Stimulated activated CD8-positive, alpha-beta memory T cell treated with anti-CD3 and anti-CD28 coated beads, Interleukin-2, amount 100 ng/mL, for 1 hour (primary cell): ENCODE results near the gene TBC1D7.

ENCODE experiments used
- DNase-seq, 2 donors: peaks; one replicate each; pipeline ENCODE4 v3.0.0-alpha.2; 2020; ENCODE audit warnings: low read depth in 2 of 2

The TBC1D7 gene

GRCh38 chr6:13294499-13295069 lies 33.8 kb downstream of the TBC1D7 start:
- no peak for DNase-seq

DNA sequence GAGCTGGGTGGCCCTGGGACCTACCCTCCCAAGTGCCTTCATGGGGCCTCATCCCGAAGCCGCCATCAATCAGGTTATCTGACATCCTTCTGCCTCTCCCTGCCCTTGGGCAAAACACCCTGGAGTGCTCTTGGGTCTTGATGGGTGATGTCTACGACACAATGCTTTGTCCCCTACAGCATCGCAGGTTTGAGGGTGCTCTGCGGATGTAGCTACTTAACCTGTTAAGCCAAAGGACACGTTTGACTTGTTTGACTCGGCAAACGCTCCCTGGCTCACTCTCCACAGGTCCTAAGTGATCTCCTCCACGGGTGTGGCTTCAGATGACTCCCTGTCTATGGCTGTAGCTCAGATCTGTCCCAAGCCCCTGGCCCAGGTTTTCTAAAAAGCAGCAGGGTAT lies 35.6 kb downstream of the TBC1D7 start:
- DNase-seq, result no peak

DNA sequence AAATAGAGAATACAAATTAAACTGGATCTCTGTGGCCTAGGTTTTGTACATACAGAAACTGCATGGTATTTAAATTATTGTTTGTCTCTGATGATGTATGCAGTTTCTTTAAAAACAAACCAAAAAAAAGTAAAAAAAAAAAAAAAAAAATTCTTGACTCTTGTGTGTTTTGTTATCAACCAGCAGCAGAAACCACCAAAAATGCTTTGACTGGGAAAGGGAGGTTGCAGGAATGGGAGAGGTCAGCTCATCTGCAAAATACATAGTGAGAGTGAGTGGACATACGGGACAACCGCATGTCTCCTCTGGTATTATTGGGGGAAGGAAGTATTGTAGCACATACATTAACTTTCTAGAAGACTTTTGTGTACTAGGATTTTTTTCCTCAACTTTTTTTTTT lies 38.0 kb downstream of the TBC1D7 start:
- DNase-seq, result no peak

- no peak for DNase-seq
These were observed 38.5 kb downstream of the TBC1D7 start for GRCh38 chr6:13289789-13290318.

- no peak for DNase-seq
These were observed 39.4 kb downstream of the TBC1D7 start for GRCh38 chr6:13288969-13289391.

- no peak for DNase-seq
These were observed 39.9 kb downstream of the TBC1D7 start for GRCh38 chr6:13288481-13288880.

DNA sequence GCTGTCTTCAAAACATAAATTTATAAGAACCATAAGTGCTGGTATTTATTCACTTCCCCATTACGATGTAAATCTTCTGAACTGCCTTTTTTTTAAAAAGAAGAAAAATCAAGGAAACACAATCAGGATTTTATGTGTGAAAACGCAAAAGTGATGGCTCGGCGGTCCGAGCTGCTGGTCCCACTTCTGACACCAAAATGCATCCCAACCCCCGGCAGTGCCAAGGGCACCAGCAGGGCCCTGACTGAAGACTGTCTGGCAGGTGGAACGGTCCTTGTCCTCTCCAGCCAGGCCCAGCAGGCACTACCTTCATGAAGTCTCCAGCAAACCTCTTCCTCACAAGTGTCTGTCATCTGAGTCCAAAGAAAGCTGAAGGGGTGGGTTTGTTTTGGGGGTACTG lies 41.2 kb downstream of the TBC1D7 start:
- no peak for DNase-seq

DNA sequence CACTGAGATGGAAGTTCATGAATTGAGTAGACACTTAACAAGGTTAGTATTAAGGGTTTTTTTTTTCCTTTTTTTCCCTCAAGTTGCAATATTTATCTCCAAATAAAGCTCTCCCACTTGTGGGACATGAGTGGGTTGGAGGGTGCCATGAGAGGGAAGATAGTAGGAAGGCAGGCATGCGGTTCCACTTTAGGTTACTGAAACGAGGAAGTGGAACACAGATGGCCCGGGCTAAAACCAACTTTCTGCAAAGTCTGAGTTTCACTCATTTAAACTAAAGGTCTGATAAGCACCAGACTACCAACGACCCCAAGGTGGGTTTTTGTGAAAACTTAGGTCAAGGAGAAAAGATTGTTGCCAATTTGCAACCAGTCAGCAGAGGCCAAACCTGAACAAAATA lies 42.2 kb downstream of the TBC1D7 start:
- DNase-seq, result no peak

DNA sequence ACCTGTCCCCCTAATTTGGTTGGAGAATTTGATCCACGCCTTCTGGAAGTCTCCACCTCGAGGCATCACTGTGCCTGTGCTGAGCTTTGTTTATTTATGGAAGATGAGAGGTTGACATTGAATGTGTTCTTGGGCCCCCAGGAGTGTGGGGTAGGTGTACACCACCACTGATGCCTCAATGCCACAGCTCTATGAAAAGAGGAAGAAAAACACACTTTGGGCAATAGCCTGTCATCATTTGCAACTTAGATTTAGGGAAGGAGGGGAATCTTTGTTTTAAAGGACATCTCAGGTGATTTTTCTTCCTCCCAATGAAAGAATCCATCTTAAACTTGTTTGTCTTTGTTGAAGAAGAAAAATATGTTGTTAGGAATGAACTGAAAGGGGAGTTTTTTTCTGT lies 42.6 kb downstream of the TBC1D7 start:
- no peak for DNase-seq

DNA sequence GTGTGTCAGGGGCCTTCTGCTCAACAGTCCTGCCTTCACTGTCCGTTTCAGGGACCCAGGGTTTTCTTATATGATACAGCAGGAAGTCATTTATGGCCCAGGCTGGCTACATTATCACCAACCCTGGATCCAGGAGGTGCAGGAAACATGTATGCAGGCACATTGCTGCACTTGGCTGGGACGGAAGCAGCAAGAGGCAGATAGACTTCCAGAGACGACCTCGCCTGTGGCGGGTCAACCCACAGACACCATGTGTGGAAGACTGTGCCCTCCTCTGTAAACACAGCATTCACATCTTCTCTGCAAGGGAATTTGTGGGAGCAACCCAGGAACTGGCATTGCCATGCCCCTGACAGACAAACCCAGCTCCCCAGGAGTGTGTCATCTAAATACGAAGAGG lies 43.7 kb downstream of the TBC1D7 start:
- DNase-seq, result no peak

DNA sequence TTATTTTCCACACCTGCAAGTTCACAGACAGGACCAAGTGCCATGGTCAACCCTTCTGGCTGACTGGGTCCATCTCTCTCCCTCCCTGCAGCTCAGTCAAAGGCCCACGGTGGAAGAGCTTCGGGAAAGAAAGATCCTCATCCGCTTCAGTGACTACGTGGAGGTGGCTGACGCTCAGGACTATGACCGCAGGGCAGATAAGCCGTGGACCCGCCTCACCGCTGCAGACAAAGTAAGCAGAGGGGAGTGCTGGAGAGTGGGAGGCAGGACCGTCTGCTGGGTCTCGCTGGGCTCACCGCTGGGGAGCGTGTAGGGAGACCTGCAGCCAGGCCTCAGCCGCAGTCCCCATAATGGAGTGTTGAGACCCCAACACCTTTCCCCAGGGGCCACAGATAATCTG lies 45.0 kb downstream of the TBC1D7 start:
- DNase-seq, result no peak

GRCh38 chr6:13282393-13283069 lies 45.8 kb downstream of the TBC1D7 start:
- DNase-seq, result no peak

DNA sequence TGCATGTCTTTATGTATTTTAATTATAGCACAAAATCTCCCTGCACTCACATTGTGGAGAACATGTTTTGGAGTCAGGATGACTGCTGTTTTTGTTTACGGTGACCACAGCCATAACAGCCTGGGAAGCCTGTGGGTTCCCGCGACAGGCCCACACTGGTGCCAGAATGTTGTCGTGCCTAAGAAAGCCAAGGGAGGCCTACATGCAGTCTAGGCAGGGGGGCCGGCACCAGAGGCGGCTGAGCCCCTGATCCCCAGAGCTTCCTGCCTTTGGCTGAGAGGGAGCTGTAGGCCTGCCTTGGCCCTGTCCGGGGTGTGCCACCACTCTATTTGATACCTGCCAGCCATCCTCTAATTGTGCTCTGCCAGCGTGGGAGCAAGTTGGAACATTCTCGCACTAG lies 46.7 kb downstream of the TBC1D7 start:
- no peak for DNase-seq

GRCh38 chr6:13280254-13280653 lies 48.1 kb downstream of the TBC1D7 start:
- no peak for DNase-seq

DNA sequence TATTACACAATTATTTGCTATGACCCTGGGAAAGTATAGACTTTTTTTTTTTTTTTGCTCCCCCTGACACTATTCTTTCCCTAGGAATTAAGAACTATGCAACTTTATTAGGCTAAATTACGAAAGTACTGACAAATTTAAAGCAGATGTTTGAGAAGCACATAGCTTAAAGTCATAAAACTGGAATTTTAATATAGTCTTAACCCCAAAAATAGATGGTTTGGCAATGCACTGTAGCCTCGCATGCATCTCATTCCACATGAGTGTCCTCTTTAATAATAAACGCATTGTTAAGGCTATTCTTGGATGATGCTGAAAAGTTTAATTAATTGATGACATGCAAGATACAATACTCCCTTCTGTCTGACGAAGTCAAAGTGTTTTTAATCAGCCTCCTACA lies 49.3 kb downstream of the TBC1D7 start:
- DNase-seq, result no peak

DNA sequence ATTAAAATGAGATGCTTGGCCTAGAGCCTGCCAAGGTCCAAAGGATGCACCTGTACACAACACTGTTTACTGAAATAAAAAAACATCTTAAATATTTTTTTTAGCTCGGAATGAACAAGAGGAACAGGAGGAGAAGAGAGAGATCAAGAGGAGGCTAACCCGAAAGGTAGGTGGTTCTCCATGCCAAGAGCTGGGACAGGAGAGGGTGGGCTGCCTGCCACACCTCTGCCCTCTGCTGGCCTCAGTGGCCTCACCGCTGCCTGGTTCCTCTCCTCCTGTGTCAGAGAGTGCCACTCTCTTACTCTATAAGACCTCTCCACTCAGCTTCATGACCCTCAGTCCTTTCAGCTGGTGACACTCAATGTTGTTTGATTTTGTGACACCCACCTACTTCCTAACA lies 50.2 kb downstream of the TBC1D7 start:
- no peak for DNase-seq

GRCh38 chr6:13277231-13277630 lies 51.1 kb downstream of the TBC1D7 start:
- no peak for DNase-seq

DNA sequence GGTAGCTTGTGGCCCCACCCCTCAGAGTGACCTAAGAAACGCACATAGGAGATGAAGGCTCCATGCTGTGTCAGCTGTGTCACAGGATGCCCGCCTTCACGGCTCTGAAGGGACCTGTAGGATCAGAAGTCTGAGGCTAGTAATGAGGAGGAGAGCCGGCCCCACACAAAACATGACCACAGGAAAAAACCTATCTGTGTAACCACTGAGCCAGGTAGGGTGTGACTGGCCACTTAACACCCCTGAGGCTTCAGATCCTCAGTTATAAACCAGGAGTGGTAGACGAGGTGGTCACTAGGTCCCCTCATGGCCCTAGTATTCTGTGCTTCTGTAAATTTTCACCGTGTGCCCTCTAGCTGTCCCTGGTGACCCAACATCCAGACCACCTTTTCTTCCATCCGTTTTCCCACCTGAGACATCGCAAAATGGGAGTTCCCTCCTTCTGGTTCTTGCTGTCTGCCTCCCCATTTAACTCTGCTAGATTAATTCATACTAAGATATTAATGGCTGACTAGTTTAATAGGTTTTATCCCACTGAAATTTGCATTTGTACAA lies 52.8 kb downstream of the TBC1D7 start:
- no peak for DNase-seq

GRCh38 chr6:13274707-13275434 lies 53.5 kb downstream of the TBC1D7 start:
- no peak for DNase-seq

DNA sequence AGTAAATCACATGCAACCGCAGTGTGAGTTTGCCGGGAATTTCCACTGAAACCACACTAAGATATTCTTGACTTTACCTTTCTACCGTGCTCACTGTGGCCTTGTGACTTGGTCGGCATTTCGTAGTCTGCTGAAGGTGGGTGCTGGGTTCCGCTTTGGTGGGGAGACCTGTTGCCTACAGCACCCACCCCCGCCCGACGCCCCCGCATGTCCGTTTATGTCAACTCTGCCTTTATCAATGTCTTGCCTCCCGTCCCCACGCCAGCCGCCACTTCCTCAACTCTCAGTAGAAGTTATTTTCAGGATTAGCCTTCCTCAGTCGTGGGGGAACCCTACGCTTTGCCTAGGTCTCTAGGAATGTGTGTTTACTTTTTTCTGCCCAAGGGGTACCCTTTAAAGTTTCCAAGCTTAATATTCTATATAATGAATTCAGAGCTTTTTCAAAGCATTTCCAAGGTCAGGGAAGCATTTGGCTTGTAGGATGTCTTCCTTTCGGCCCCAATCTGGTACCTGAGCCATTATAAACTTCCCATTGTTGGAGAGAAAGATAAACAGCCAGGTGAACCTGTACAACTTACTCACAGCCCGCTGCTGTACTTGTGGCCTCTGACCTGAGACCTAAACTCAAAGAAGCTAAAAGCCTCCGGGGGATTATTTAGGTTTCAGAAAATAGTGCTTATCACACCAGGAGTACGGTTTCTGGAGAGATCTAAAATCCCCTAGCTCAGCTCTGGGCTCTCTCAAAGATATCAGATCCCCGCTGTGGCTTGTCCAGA lies 54.2 kb downstream of the TBC1D7 start:
- peak; percentile 28 to 34 for DNase-seq

DNA sequence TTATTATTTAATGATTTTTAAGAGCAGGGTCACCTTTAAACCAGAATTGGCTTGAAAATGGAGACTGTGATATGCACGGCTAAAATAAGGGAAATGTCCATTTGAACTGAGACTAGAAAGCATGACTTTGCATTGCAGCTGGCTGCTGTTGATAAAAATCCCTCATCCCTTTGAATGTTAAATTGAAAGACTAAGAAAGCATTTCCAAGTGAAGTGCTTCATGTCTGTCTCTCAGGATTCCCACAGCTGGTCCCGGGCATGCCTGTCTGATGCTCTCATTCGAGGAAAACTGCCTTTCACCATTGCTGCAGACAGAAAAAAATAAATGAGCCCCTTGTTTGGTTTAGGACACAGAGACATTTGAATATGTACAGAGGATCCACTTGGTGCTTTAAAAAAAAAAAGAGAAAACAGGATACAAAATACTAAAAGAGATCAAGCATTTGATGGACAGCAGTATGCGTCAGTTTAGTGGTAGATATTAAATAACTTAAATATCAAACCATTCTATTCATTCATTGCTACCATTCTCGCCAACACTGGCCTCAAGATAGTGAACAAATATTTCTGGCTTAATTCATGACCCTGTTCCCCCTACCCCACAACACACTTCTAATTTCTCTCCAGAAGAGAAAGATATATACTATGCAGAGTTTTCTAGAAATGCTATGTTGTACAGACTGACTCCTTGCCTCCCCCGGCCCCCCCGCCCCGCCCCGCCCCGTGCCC lies 55.0 kb downstream of the TBC1D7 start:
- no peak for DNase-seq
